DND-41 (cell line): ENCODE results near the gene UVRAG.

Experiments
- ATAC-seq: fragments of 200-7000 bp; cut with Tn5 transposase; 3 replicates; pipeline ENCODE4 v1.9.1; 2021; ENCODE audit warnings: low read depth; ENCODE audit not compliant: insufficient read depth
- DNase-seq: peaks from one replicate; pipeline ENCODE4 v3.0.0-alpha.2; 2020
- H2AFZ ChIP-seq: 2 replicates; pipeline ENCODE4 v1.6.0; 2012; ENCODE audit warnings: low read depth, low read length
- H3K27ac ChIP-seq: 2 replicates; pipeline ENCODE4 v1.5.1; 2012; ENCODE audit warnings: low read length, inconsistent platforms
- H3K27me3 ChIP-seq: fragments of 200-600 bp; sonication (generic); 2 replicates; pipeline ENCODE4 v1.6.0; 2012; ENCODE audit warnings: low read length, mild to moderate bottlenecking, inconsistent platforms; ENCODE audit not compliant: insufficient read depth, poor library complexity
- H3K36me3 ChIP-seq: 2 replicates; pipeline ENCODE4 v1.5.1; 2012; ENCODE audit warnings: low read length, inconsistent platforms; ENCODE audit not compliant: insufficient read depth
- H3K4me1 ChIP-seq: 2 replicates; pipeline ENCODE4 v1.5.1; 2012; ENCODE audit warnings: mild to moderate bottlenecking, low read length; ENCODE audit not compliant: insufficient read depth
- H3K4me2 ChIP-seq: 2 replicates; pipeline ENCODE4 v1.6.0; 2012; ENCODE audit warnings: mild to moderate bottlenecking, moderate library complexity, low read length, inconsistent platforms; ENCODE audit not compliant: insufficient read depth
- H3K4me3 ChIP-seq, 2 experiments: fragments of 200-600 bp in 1 of 2; shearing (Covaris generic) in 1 of 2; 2 replicates each; pipeline ENCODE4 v1.5.1; 2012 to 2016; ENCODE audit warnings: inconsistent platforms in 2 of 2, low read length in 2 of 2, mild to moderate bottlenecking in 2 of 2, low read depth in 1 of 2, moderate library complexity in 1 of 2
- H3K79me2 ChIP-seq: 2 replicates; pipeline ENCODE4 v1.6.0; 2012; ENCODE audit warnings: low read length, inconsistent platforms; ENCODE audit not compliant: insufficient read depth
- H3K9ac ChIP-seq: 2 replicates; pipeline ENCODE4 v1.6.0; 2012; ENCODE audit warnings: low read depth, mild to moderate bottlenecking, inconsistent platforms, low read length, moderate library complexity
- H3K9me3 ChIP-seq: 2 replicates; pipeline ENCODE4 v1.5.1; 2012; ENCODE audit warnings: low read length, moderate library complexity, mild to moderate bottlenecking, inconsistent platforms; ENCODE audit not compliant: insufficient read depth, severe bottlenecking
- H4K20me1 ChIP-seq: 2 replicates; pipeline ENCODE4 v1.6.0; 2012; ENCODE audit warnings: low read length; ENCODE audit not compliant: insufficient read depth
- CTCF ChIP-seq: IDR thresholded peaks from 2 replicates; pipeline ENCODE4 v1.5.1; 2012; ENCODE audit warnings: borderline replicate concordance, low read length, moderate library complexity, mild to moderate bottlenecking; ENCODE audit not compliant: poor library complexity, severe bottlenecking; ENCODE audit errors: extremely low read depth
- EZH2 ChIP-seq: IDR thresholded peaks from 3 replicates; pipeline ENCODE4 v1.6.1; 2012; ENCODE audit warnings: borderline replicate concordance, low read depth, mild to moderate bottlenecking, moderate library complexity, low read length, inconsistent platforms; ENCODE audit not compliant: severe bottlenecking

UVRAG gene

GRCh38 chr11:76030968-76031590 lies 216.1 kb downstream of the UVRAG start:
- H2AFZ ChIP-seq: no peak overlapping the region
- H3K9me3 ChIP-seq: peaks cover 4% of the 10 kb centered on the region
- no peak for DNase-seq
- H3K9ac ChIP-seq: no peak overlapping the region
- no peak overlapping the region for H3K27ac ChIP-seq
- H3K36me3 ChIP-seq: peaks cover 4% of the 10 kb centered on the region; the same call in 1 of the 2 replicates
- ATAC-seq: no peak
- no peaks in the 10 kb centered on the region for H3K27me3 ChIP-seq
- H3K4me3 ChIP-seq: no peak overlapping the region
- H3K4me1 ChIP-seq: no peaks in the 10 kb centered on the region
- no peak for TF ChIP-seq CTCF
- H3K79me2 ChIP-seq: no peaks in the 10 kb centered on the region
- no peaks in the 10 kb centered on the region for H4K20me1 ChIP-seq
- H3K4me2 ChIP-seq: no peak overlapping the region

DNA sequence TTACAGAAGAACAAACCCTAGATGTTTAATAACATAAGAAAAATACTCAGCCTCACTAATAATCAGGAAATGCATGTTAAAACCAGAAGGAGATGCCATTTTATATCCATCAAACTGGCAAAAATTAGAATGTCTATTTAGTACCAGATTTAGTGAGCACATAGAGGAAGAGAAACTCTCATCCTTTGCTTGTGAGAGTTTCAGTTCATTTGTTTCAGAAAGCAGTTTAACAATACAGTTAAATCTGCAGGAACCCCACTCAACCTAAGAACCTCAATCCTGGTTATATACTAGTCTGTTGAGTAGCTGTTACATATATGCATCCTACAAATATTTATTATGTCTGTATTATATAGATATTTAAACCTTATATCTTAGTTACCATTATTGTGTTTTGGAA lies 218.7 kb downstream of the UVRAG start:
- no peaks in the 10 kb centered on the region for H4K20me1 ChIP-seq
- 0 out of 2 replicates have a peak, but pooled peaks cover 4% of the 10 kb centered on the region for H3K36me3 ChIP-seq
- H3K4me3 ChIP-seq: no peak overlapping the region
- no peak overlapping the region for H3K27ac ChIP-seq
- TF ChIP-seq EZH2: no peak
- no peak for TF ChIP-seq CTCF
- no peak overlapping the region for H3K9ac ChIP-seq
- no peaks in the 10 kb centered on the region for H3K4me1 ChIP-seq
- no peak overlapping the region for H2AFZ ChIP-seq
- no peaks in the 10 kb centered on the region for H3K27me3 ChIP-seq
- ATAC-seq (no peak), DNase-seq (no peak)
- peaks cover 2% of the 10 kb centered on the region for H3K9me3 ChIP-seq
- no peaks in the 10 kb centered on the region for H3K79me2 ChIP-seq
- no peak overlapping the region for H3K4me2 ChIP-seq

GRCh38 chr11:76035020-76035419 lies 220.0 kb downstream of the UVRAG start:
- no peak for ATAC-seq
- no peak for DNase-seq
- Histone ChIP-seq H2AFZ (no peak overlapping the region), H3K4me2 (no peak overlapping the region), H3K9me3 (no peaks in the 10 kb centered on the region), H3K9ac (no peak overlapping the region), H3K4me1 (no peaks in the 10 kb centered on the region), H3K79me2 (no peaks in the 10 kb centered on the region), H3K4me3 (no peak overlapping the region), H3K27ac (no peak overlapping the region), H3K27me3 (no peaks in the 10 kb centered on the region), H3K36me3 (no peaks in the 10 kb centered on the region), H4K20me1 (no peaks in the 10 kb centered on the region)
- TF ChIP-seq EZH2: no peak
- no peak for TF ChIP-seq CTCF

DNA sequence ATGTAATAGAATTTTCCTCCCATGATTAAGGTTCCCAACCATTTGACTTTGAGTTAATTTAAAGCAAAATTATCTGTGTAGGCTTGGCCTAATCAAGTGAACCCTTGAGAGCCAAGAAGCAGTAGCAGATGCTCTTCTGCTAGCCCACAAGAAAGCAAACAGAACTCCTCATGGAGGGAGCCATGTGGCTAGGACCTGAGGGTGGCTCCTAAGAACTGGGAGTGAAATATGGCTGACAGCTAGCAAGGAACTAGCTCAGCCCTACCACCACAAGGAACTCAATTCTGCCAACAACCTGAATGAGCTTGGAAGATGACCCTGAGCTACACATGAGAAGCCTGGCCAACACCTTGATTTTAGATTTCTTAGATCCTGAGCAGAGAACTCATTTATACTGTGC lies 223.6 kb downstream of the UVRAG start:
- Histone ChIP-seq H2AFZ (no peak overlapping the region), H3K27me3 (no peaks in the 10 kb centered on the region), H3K4me1 (no peaks in the 10 kb centered on the region), H3K4me2 (no peak overlapping the region), H3K27ac (no peak overlapping the region), H3K79me2 (no peaks in the 10 kb centered on the region), H3K9me3 (no peaks in the 10 kb centered on the region), H3K36me3 (no peaks in the 10 kb centered on the region), H3K4me3 (no peak overlapping the region), H4K20me1 (no peaks in the 10 kb centered on the region), H3K9ac (no peak overlapping the region)
- DNase-seq (no peak), ATAC-seq (no peak)
- no peak for TF ChIP-seq EZH2
- TF ChIP-seq CTCF: no peak
